Measurements from ENCODE around the gene NUDT16.

GRCh38 chr3:131397889-131398288 is 16.3 kb downstream of the NUDT16 start:
- TF ChIP-seq CTCF (IDR thresholded peaks at IDR 0.05): no peak
- no peak for TF ChIP-seq POLR2A (IDR thresholded peaks at IDR 0.05)

Data from uterus (tissue), 2 donors.